WTC11 (cell line): ENCODE results near the gene PRKN. TPM values are rescaled to one million over a fixed set of nuclear protein-coding genes. Genes with fewer than 3 reads are reported as not detected.

Experiments
- ATAC-seq: fragments of 200-7000 bp; cut with Tn5 transposase; 2 replicates; pipeline ENCODE4 v1.10.0; 2021; ENCODE audit warnings: mild to moderate bottlenecking, moderate library complexity
- CTCF ChIA-PET: fragments of 300-600 bp; sonication (Branson Sonifier 250); formaldehyde crosslinking; loops from one replicate; lab custom pipeline; 2021; ENCODE audit warnings: antibody characterized with exemption; lab: Charles Lee
- POLR2A ChIA-PET: fragments of 350-600 bp; sonication (Branson Sonifier 250); formaldehyde crosslinking; loops from one replicate; lab custom pipeline; 2021; ENCODE audit warnings: antibody characterized with exemption; lab: Charles Lee
- DNase-seq: peaks from one replicate; pipeline ENCODE4 v3.0.0; 2021; ENCODE audit warnings: low spot score
- H3K27ac Mint-ChIP-seq: 2 replicates; pipeline ENCODE4 v1.8.0; 2021; ENCODE audit warnings: mixed read lengths
- H3K27me3 Mint-ChIP-seq: 2 replicates; pipeline ENCODE4 v1.8.0; 2021; ENCODE audit warnings: low read depth, mild to moderate bottlenecking, moderate library complexity, mixed read lengths
- H3K36me3 Mint-ChIP-seq: 2 replicates; pipeline ENCODE4 v1.8.0; 2021; ENCODE audit warnings: mixed read lengths
- H3K4me1 Mint-ChIP-seq: 2 replicates; pipeline ENCODE4 v1.8.0; 2022; ENCODE audit warnings: mixed read lengths
- H3K4me3 Mint-ChIP-seq: 2 replicates; pipeline ENCODE4 v1.8.0; 2021; ENCODE audit warnings: mild to moderate bottlenecking, moderate library complexity, mixed read lengths
- H3K9me3 Mint-ChIP-seq: 2 replicates; pipeline ENCODE4 v1.8.0; 2021; ENCODE audit warnings: mixed read lengths
- AFF4 ChIP-seq: sonication (generic); formaldehyde crosslinking; IDR thresholded peaks from 2 replicates; pipeline ENCODE4 v1.8.1; 2023; ENCODE audit warnings: mild to moderate bottlenecking, missing genetic modification reagents, borderline replicate concordance
- E2F5 ChIP-seq: sonication (generic); formaldehyde crosslinking; IDR thresholded peaks from 2 replicates; pipeline ENCODE4 v1.8.1; 2022; ENCODE audit warnings: mild to moderate bottlenecking, moderate library complexity, missing genetic modification reagents
- EMX1 ChIP-seq: fragments of 250-450 bp; sonication (Bioruptor Pico); IDR thresholded peaks from 2 replicates; pipeline ENCODE4 v1.8.0; 2021; ENCODE audit warnings: mild to moderate bottlenecking
- ERG ChIP-seq: fragments of 250-450 bp; sonication (Bioruptor Pico); IDR thresholded peaks from 2 replicates; pipeline ENCODE4 v1.8.0; 2021; ENCODE audit warnings: mild to moderate bottlenecking
- GTF2I ChIP-seq: fragments of 250-450 bp; sonication (Bioruptor Pico); conservative IDR thresholded peaks from 2 replicates; pipeline ENCODE4 v1.4.0; 2021; ENCODE audit warnings: mild to moderate bottlenecking
- HMGA2 ChIP-seq: fragments of 250-450 bp; sonication (Bioruptor Pico); IDR thresholded peaks from 2 replicates; pipeline ENCODE4 v1.4.0; 2021; ENCODE audit warnings: mild to moderate bottlenecking, moderate library complexity
- IRF2 ChIP-seq: sonication (generic); formaldehyde crosslinking; IDR thresholded peaks from 2 replicates; pipeline ENCODE4 v1.8.0; 2022; ENCODE audit warnings: low read depth, missing genetic modification reagents, borderline replicate concordance
- MLX ChIP-seq: sonication (generic); formaldehyde crosslinking; IDR thresholded peaks from 2 replicates; pipeline ENCODE4 v1.8.1; 2023; ENCODE audit warnings: mild to moderate bottlenecking, missing genetic modification reagents, moderate library complexity
- MYBL2 ChIP-seq: sonication (generic); formaldehyde crosslinking; IDR thresholded peaks from 2 replicates; pipeline ENCODE4 v1.8.1; 2023; ENCODE audit warnings: mild to moderate bottlenecking, moderate library complexity, missing genetic modification reagents
- NFATC4 ChIP-seq: fragments of 250-450 bp; sonication (Bioruptor Pico); IDR thresholded peaks from 2 replicates; pipeline ENCODE4 v1.9.0; 2021; ENCODE audit warnings: mild to moderate bottlenecking
- NFE2L1 ChIP-seq: sonication (generic); formaldehyde crosslinking; IDR thresholded peaks from 2 replicates; pipeline ENCODE4 v1.8.1; 2023; ENCODE audit warnings: missing genetic modification reagents
- NR2C2 ChIP-seq: sonication (generic); formaldehyde crosslinking; IDR thresholded peaks from 2 replicates; pipeline ENCODE4 v1.8.0; 2022; ENCODE audit warnings: mild to moderate bottlenecking, missing genetic modification reagents
- PRDM15 ChIP-seq: sonication (generic); formaldehyde crosslinking; IDR thresholded peaks from 2 replicates; pipeline ENCODE4 v1.8.0; 2022; ENCODE audit warnings: missing genetic modification reagents
- SP1 ChIP-seq: sonication (generic); formaldehyde crosslinking; conservative IDR thresholded peaks from 2 replicates; pipeline ENCODE4 v1.8.1; 2022; ENCODE audit warnings: missing genetic modification reagents
- TEAD4 ChIP-seq: sonication (generic); formaldehyde crosslinking; IDR thresholded peaks from 2 replicates; pipeline ENCODE4 v1.8.0; 2022; ENCODE audit warnings: mild to moderate bottlenecking, missing genetic modification reagents
- TP53 ChIP-seq: sonication (generic); formaldehyde crosslinking; IDR thresholded peaks from 2 replicates; pipeline ENCODE4 v1.8.1; 2023; ENCODE audit warnings: mild to moderate bottlenecking, missing genetic modification reagents
- ZNF232 ChIP-seq: sonication (generic); formaldehyde crosslinking; IDR thresholded peaks from 2 replicates; pipeline ENCODE4 v1.8.0; 2022; ENCODE audit warnings: mild to moderate bottlenecking, missing genetic modification reagents
- ZNF263 ChIP-seq: sonication (generic); formaldehyde crosslinking; IDR thresholded peaks from 2 replicates; pipeline ENCODE4 v1.8.1; 2022; ENCODE audit warnings: low read depth, mild to moderate bottlenecking, moderate library complexity, missing genetic modification reagents
- ZNF281 ChIP-seq: sonication (generic); formaldehyde crosslinking; IDR thresholded peaks from 2 replicates; pipeline ENCODE4 v1.8.0; 2023; ENCODE audit warnings: mild to moderate bottlenecking, missing genetic modification reagents
- ZNF532 ChIP-seq: fragments of 250-450 bp; sonication (Bioruptor Pico); IDR thresholded peaks from 2 replicates; pipeline ENCODE4 v1.9.0; 2021; ENCODE audit warnings: mild to moderate bottlenecking, borderline replicate concordance
- ZNF671 ChIP-seq: fragments of 250-450 bp; sonication (Bioruptor Pico); IDR thresholded peaks from 2 replicates; pipeline ENCODE4 v1.8.0; 2021; ENCODE audit warnings: mild to moderate bottlenecking
- total RNA-seq: library from RNA; stranded (reverse); gene quantifications from 3 replicates; pipeline ENCODE4 v1.2.3, GENCODE V29; 2021

PRKN gene
- total RNA-seq, 1 experiment from 2014 or later, result 0.59 TPM

GRCh38 chr6:161949531-161949930 lies 778.0 kb downstream of the PRKN start (continued):
- no peak for TF ChIP-seq ZNF532 (CRISPR knock-in tag)
- TF ChIP-seq E2F5 (CRISPR knock-in tag), result no peak
- TF ChIP-seq ZNF281 (CRISPR knock-in tag), result no peak
- TF ChIP-seq AFF4, result no peak
- no peak for TF ChIP-seq MYBL2 (CRISPR knock-in tag)
- TF ChIP-seq EMX1 (CRISPR knock-in tag), result no peak
- TF ChIP-seq ERG (CRISPR knock-in tag), result no peak
- TF ChIP-seq HMGA2, result no peak

GRCh38 chr6:161948462-161948861 lies 779.1 kb downstream of the PRKN start:
- Mint-ChIP-seq H3K9me3 (no peaks in the 10 kb centered on the region), H3K27ac (no peak overlapping the region), H3K4me1 (peaks cover 57% of the 10 kb centered on the region), H3K4me3 (no peak overlapping the region), H3K36me3 (no peaks in the 10 kb centered on the region), H3K27me3 (peaks cover 22% of the 10 kb centered on the region)
- ATAC-seq (no peak), DNase-seq (no peak)
- CTCF ChIA-PET, result no interaction called here
- POLR2A ChIA-PET, result no interaction called here
- TF ChIP-seq TEAD4 (CRISPR knock-in tag) (no peak), NFE2L1 (CRISPR knock-in tag) (no peak), TP53 (CRISPR knock-in tag) (no peak), ZNF263 (CRISPR knock-in tag) (no peak), IRF2 (CRISPR knock-in tag) (no peak), SP1 (no peak), NFATC4 (CRISPR knock-in tag) (no peak), NR2C2 (CRISPR knock-in tag) (no peak), ZNF671 (CRISPR knock-in tag) (no peak), GTF2I (CRISPR knock-in tag) (no peak), PRDM15 (CRISPR knock-in tag) (no peak), MLX (CRISPR knock-in tag) (no peak), ZNF232 (no peak)
